Panc1 (cell line): ENCODE results near the gene GSTT2.

Experiments used
- CTCF ChIP-seq: fragments of 450-650 bp; IDR thresholded peaks from 2 replicates; pipeline ENCODE4 v1.5.1; 2017; ENCODE audit warnings: mild to moderate bottlenecking
- POLR2AphosphoS5 ChIP-seq: IDR thresholded peaks from 2 replicates; pipeline ENCODE4 v1.6.1; 2012; ENCODE audit warnings: mild to moderate bottlenecking, low read depth, low read length, moderate library complexity
- TCF7L2 ChIP-seq: IDR thresholded peaks from 2 replicates; pipeline ENCODE4 v1.6.1; 2011; ENCODE audit warnings: mild to moderate bottlenecking, low read depth, low read length, inconsistent platforms

GRCh38 chr22:24001314-24001713, 21.4 kb downstream of the GSTT2 start:
- no peak for TF ChIP-seq TCF7L2
- no peak for TF ChIP-seq CTCF
- TF ChIP-seq POLR2AphosphoS5 = no peak
